Gastrocnemius medialis (tissue), 4 donors: Measurements from ENCODE around the gene PDE5A.

Experiments
- POLR2A ChIP-seq, 2 donors: fragments of 450-650 bp; IDR thresholded peaks; one replicate each; pipeline ENCODE4 v1.6.1; 2017; ENCODE audit warnings: antibody characterized with exemption in 2 of 2, mild to moderate bottlenecking in 2 of 2, moderate library complexity in 2 of 2
- TF ChIP-seq, protein P1 (sequence below), 5 experiments: fragments of 450-650 bp in 3 of 5; fragments of 200-600 bp in 2 of 5; sonication (generic) in 2 of 5; IDR thresholded peaks in 4 of 5; conservative IDR thresholded peaks in 1 of 5; 1 replicate in 4 of 5; 2 replicates in 1 of 5; pipeline ENCODE4 v1.5.1; 2016 to 2019; ENCODE audit warnings: antibody characterized with exemption in 5 of 5, mild to moderate bottlenecking in 3 of 5, moderate library complexity in 3 of 5

DNA sequence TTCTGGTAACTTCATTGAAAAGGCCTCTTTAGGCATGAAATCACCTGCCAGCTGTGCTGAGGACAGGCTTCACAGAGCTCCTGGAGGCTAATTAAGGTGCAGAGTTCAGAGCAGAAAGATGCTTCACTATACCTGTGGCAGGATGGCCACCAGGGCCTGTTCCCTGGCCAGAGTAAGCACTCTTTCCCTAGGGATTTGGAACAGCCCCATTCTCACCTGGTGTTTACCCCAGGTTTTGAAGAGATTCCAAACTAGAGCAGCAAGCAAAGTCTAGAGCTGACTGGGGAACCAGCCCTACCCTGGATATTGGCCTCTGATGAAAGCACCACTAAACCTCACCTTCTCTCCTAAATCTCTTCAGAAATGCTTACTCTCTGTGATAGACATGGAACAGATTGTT lies 148.8 kb downstream of the PDE5A start:
- TF ChIP-seq, protein P1, sequence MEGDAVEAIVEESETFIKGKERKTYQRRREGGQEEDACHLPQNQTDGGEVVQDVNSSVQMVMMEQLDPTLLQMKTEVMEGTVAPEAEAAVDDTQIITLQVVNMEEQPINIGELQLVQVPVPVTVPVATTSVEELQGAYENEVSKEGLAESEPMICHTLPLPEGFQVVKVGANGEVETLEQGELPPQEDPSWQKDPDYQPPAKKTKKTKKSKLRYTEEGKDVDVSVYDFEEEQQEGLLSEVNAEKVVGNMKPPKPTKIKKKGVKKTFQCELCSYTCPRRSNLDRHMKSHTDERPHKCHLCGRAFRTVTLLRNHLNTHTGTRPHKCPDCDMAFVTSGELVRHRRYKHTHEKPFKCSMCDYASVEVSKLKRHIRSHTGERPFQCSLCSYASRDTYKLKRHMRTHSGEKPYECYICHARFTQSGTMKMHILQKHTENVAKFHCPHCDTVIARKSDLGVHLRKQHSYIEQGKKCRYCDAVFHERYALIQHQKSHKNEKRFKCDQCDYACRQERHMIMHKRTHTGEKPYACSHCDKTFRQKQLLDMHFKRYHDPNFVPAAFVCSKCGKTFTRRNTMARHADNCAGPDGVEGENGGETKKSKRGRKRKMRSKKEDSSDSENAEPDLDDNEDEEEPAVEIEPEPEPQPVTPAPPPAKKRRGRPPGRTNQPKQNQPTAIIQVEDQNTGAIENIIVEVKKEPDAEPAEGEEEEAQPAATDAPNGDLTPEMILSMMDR (IDR thresholded peaks at IDR 0.05 in 4 of 5, conservative IDR thresholded peaks at IDR 0.05 in 1 of 5) = no peak
- TF ChIP-seq POLR2A (IDR thresholded peaks at IDR 0.05) = no peak
